CD4-positive, CD25-positive, alpha-beta regulatory T cell (primary cell): ENCODE data around the gene PHAF1. TPM values are rescaled to one million over a fixed set of nuclear protein-coding genes. Genes with fewer than 3 reads are reported as not detected.
"Not testable (repeated sequence)": the region's sequence is repeated elsewhere in the genome, so short reads cannot be mapped to it uniquely, and the experiment has no call there.

Experiments
- ATAC-seq, 2 donors: fragments of 150-1000 bp; cut with Tn5 transposase; one replicate each; pipeline ENCODE4 v1.10.0; 2021; ENCODE audit warnings: low read depth in 2 of 2, moderate number of reproducible peaks in 2 of 2, moderate library complexity in 1 of 2
- DNase-seq, 3 donors: peaks; one replicate each; pipeline versions ENCODE4 v3.0.0 to v3.0.0-alpha.2; 2012 to 2022; ENCODE audit warnings: mixed read lengths in 1 of 3
- H3K27ac ChIP-seq: one replicate; pipeline ENCODE4 v1.7.0; 2013; ENCODE audit warnings: mild to moderate bottlenecking, low read length; ENCODE audit not compliant: insufficient read depth, poor library complexity, severe bottlenecking
- H3K27me3 ChIP-seq: one replicate; pipeline ENCODE4 v1.7.0; 2013; ENCODE audit warnings: low read length; ENCODE audit not compliant: control insufficient read depth, insufficient read depth
- H3K36me3 ChIP-seq: one replicate; pipeline ENCODE4 v1.7.0; 2013; ENCODE audit warnings: mild to moderate bottlenecking, low read length, moderate library complexity; ENCODE audit not compliant: control insufficient read depth, insufficient read depth
- H3K4me1 ChIP-seq: 2 replicates; pipeline ENCODE4 v1.7.0; 2013; ENCODE audit warnings: mild to moderate bottlenecking, low read length; ENCODE audit not compliant: insufficient read depth, control insufficient read depth, poor library complexity, severe bottlenecking
- H3K4me3 ChIP-seq: one replicate; pipeline ENCODE4 v1.7.0; 2013; ENCODE audit warnings: low read depth, mild to moderate bottlenecking, low read length, moderate library complexity
- H3K9me3 ChIP-seq, 2 experiments: 1 replicate in 1 of 2; 2 replicates in 1 of 2; pipeline ENCODE4 v1.7.0; 2013; ENCODE audit warnings: low read length in 2 of 2, mild to moderate bottlenecking in 1 of 2, moderate library complexity in 1 of 2; ENCODE audit not compliant: control insufficient read depth in 2 of 2
- H3K27ac Mint-ChIP-seq, 3 donors: one replicate each; pipeline ENCODE4 v1.8.0; 2020 to 2022; ENCODE audit warnings: mild to moderate bottlenecking in 3 of 3, mixed read lengths in 3 of 3, moderate library complexity in 2 of 3
- H3K27me3 Mint-ChIP-seq: one replicate; pipeline ENCODE4 v1.8.0; 2022; ENCODE audit warnings: mild to moderate bottlenecking, mixed read lengths
- H3K36me3 Mint-ChIP-seq: one replicate; pipeline ENCODE4 v1.8.0; 2020; ENCODE audit warnings: mixed read lengths
- H3K4me1 Mint-ChIP-seq, 4 donors: one replicate each; pipeline ENCODE4 v1.8.0; 2020 to 2022; ENCODE audit warnings: mixed read lengths in 4 of 4, mild to moderate bottlenecking in 1 of 4
- H3K4me3 Mint-ChIP-seq, 4 donors: one replicate each; pipeline ENCODE4 v1.8.0; 2020 to 2022; ENCODE audit warnings: mild to moderate bottlenecking in 4 of 4, mixed read lengths in 4 of 4, moderate library complexity in 3 of 4
- H3K9me3 Mint-ChIP-seq, 7 donors: one replicate each; pipeline ENCODE4 v1.8.0; 2020 to 2022; ENCODE audit warnings: mixed read lengths in 7 of 7, mild to moderate bottlenecking in 3 of 7, moderate library complexity in 2 of 7
- polyA plus RNA-seq, 4 donors: library from polyadenylated mRNA; unstranded; fragments of 300-500 nt; fragmentation: Illumina TruSeq; gene quantifications; one replicate each; pipeline ENCODE4 v1.2.3, GENCODE V29; 2021
- total RNA-seq: library from RNA; stranded (reverse); gene quantifications from one replicate; pipeline ENCODE4 v1.2.3, GENCODE V29; 2022

Gene PHAF1
- total and polyA plus RNA-seq, 5 donors from 2014 or later = 10.0 to 19.2 (median 12.0) TPM

DNA sequence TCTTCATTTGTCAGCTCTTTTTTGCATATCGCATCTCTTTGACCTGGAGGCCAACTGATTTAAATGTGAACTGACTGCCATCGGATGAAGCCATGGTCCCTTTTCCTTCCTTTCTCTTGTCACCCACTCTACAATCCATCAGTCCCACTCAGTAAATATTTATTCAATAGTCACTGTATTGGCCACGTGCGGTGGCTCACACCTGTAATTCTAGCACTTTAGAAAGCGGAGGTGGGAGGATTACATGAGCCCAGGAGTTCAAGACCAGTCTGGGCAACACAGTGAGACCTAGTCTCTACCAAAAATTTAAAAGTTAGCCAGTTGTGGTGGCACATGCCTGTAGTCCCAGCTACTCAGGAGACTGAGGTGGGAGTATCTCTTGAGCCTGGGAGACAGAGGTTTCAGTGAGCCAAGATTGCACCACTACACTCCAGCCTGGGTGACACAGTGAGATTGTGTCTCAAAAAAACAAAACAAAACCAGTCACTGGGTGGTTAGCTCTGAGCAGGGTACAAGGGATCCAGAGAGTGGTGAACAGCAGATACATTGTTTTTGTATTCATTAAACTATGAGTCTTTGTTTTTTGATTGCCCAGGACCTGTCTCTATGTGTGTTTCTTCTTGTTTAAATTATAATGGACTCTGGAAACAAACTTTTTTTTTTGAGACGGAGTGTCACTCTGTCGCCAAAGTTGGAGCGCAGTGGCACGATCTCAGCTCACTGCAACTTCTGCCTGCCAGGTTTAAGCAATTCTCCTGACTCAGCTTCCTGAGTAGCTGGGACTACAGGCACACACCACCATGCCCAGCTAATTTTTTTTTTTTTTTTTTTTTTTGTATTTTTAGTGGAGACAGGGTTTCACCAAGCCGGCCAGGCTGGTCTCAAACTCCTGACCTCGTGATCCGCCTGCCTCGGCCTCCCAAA lies 6.9 kb downstream of the PHAF1 start:
- no peaks in the 10 kb centered on the region for H3K27me3 Mint-ChIP-seq
- no peak for ATAC-seq
- no peak overlapping the region for H3K27ac ChIP-seq
- H3K27me3 ChIP-seq = no peaks in the 10 kb centered on the region
- H3K4me3 Mint-ChIP-seq = no peak overlapping the region
- no peaks in the 10 kb centered on the region for H3K9me3 ChIP-seq
- no peak for DNase-seq
- peak overlapping the region in 1 of 3 donors; percentile 41 for H3K27ac Mint-ChIP-seq
- H3K4me1 ChIP-seq = no peaks in the 10 kb centered on the region
- H3K4me3 ChIP-seq = no peak overlapping the region
- peaks cover 17% of the 10 kb centered on the region for H3K36me3 ChIP-seq
- peaks cover 14 to 39% (median 26%) of the 10 kb centered on the region in 4 donors for H3K4me1 Mint-ChIP-seq
- peaks cover 17% of the 10 kb centered on the region for H3K36me3 Mint-ChIP-seq
- H3K9me3 Mint-ChIP-seq = no peaks in the 10 kb centered on the region

DNA sequence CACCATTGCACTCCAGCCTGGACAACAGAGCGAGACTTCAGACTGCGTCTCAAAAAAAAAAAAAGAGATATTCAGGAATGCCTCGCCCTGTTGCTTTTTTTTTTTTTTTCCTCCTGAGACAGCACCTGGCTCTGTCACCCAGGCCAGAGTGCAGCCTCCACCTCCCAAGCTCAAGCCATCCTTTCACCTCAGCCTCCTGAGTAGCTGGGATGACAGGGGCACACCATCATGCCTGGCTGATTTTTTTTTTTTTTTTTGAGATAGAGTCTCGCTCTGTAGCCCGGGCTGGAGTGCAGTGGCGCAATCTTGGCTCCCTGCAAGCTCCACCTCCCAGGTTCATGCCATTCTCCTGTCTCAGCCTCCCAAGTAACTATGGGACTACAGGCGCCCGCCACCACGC lies 8.0 kb downstream of the PHAF1 start:
- Mint-ChIP-seq H3K9me3 (no peaks in the 10 kb centered on the region), H3K4me3 (no peak overlapping the region), H3K36me3 (peaks cover 20% of the 10 kb centered on the region), H3K4me1 (peaks cover 14 to 28% (median 19%) of the 10 kb centered on the region in 4 donors), H3K27me3 (no peaks in the 10 kb centered on the region), H3K27ac (no peak overlapping the region)
- ATAC-seq (no peak), DNase-seq (no peak)
- Histone ChIP-seq H3K4me3 (no peak overlapping the region), H3K4me1 (no peaks in the 10 kb centered on the region), H3K27me3 (no peaks in the 10 kb centered on the region), H3K36me3 (peaks cover 27% of the 10 kb centered on the region), H3K9me3 (no peaks in the 10 kb centered on the region), H3K27ac (no peak overlapping the region)

DNA sequence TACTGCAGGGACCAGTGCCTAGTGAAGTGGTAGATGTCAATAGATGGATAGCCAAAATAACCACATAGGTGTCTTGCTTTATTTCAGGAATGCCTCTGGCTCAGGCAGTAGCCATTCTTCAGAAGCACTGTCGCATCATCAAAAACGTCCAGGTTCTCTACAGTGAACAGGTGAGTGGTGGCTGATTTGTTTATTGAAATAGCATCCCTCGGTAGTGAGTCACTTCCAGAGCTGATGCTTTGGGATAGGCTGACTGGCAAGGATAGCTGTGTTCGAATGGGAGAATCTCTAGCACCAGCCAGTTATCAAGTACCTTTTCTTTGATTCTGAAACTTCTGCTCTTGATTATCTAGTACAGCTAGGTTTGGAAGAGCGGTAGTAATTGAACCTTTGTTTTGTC lies 10.3 kb downstream of the PHAF1 start:
- Mint-ChIP-seq H3K27ac (no peak overlapping the region), H3K4me1 (peaks cover 5 to 19% (median 11%) of the 10 kb centered on the region in 4 donors), H3K36me3 (peaks cover 34% of the 10 kb centered on the region), H3K27me3 (no peaks in the 10 kb centered on the region), H3K4me3 (no peak overlapping the region), H3K9me3 (no peaks in the 10 kb centered on the region)
- Histone ChIP-seq H3K36me3 (peaks cover 45% of the 10 kb centered on the region), H3K4me3 (no peak overlapping the region), H3K27me3 (no peaks in the 10 kb centered on the region), H3K9me3 (no peaks in the 10 kb centered on the region), H3K4me1 (no peaks in the 10 kb centered on the region), H3K27ac (no peak overlapping the region)
- DNase-seq (no peak), ATAC-seq (no peak)

DNA sequence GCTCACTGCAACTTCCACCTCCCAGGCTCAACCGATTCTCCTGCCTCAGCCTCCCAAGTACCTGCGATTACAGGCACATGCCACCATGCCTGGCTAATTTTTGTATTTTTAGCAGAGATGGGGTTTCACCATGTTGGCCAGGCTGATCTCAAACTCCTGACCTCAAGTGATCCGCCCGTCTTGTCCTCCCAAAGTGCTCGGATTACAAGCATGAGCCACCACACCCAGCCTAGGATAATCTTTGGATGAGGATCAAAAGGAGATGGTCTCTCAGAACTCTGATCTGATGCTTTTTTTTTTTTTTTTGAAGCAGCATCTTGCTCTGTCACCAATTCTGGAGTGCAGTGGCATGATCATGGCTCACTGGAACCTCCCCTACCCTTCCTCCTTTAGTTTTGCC lies 13.1 kb downstream of the PHAF1 start:
- ATAC-seq, H3K9me3 Mint-ChIP-seq, H3K9me3 ChIP-seq, H3K4me3 Mint-ChIP-seq, DNase-seq, H3K27me3 ChIP-seq, H3K27ac ChIP-seq, H3K4me3 ChIP-seq, H3K27me3 Mint-ChIP-seq, H3K27ac Mint-ChIP-seq, H3K4me1 ChIP-seq: not testable (repeated sequence)
- peaks cover 0 to 10% (median 5%) of the 10 kb centered on the region in 4 donors for H3K4me1 Mint-ChIP-seq
- H3K36me3 Mint-ChIP-seq = peaks cover 41% of the 10 kb centered on the region
- peaks cover 53% of the 10 kb centered on the region for H3K36me3 ChIP-seq

DNA sequence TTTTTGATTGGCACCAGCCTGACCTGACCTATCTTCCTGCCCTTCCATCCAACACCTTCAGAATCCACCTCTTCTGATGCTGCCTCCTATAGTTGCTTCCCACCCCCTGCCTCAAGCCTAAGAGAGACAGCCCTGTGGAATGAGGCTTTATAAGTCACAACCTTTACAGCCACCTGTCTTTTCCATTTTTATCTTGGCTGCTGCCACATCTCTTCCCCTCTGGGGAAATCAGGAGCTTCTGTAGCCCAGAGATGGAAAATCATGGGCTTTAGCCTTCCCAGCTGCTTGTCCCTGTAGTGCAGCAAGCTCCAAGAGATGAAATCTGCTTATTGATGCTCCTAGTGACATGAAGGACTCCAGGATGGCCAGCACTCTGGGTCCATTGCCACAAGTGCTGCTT lies 18.7 kb downstream of the PHAF1 start:
- Mint-ChIP-seq H3K27me3 (no peaks in the 10 kb centered on the region), H3K36me3 (peaks cover 42% of the 10 kb centered on the region), H3K27ac (peak overlapping the region in 1 of 3 donors; percentile 67), H3K4me3 (no peak overlapping the region), H3K9me3 (no peaks in the 10 kb centered on the region), H3K4me1 (peaks cover 0 to 2% (median 0%) of the 10 kb centered on the region in 4 donors)
- no peaks in the 10 kb centered on the region for H3K27me3 ChIP-seq
- H3K9me3 ChIP-seq = no peaks in the 10 kb centered on the region
- H3K4me1 ChIP-seq = no peaks in the 10 kb centered on the region
- peaks cover 50% of the 10 kb centered on the region for H3K36me3 ChIP-seq
- DNase-seq (no peak), ATAC-seq (no peak)
- H3K27ac ChIP-seq = no peak overlapping the region
- H3K4me3 ChIP-seq = no peak overlapping the region

DNA sequence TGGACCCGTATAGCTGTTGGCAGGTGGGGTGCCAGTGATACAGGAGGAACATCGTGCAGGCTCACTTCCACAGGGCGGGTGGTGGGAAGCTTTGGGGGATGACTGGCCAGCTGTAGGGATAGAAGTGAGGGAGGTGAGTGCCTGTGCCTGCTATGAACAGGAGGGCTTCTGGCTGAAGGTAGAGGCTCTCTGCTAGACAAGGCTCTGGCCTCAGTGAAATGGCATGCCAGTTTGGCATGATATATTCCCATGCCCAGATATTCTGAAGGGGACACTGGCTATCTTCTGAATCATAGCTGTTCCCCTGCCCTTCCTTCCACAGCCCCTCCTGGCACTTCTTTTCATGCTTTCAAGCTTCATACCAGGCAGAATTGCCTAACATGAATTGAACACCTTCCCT lies 19.1 kb downstream of the PHAF1 start:
- Mint-ChIP-seq H3K36me3 (peaks cover 38% of the 10 kb centered on the region), H3K27ac (no peak overlapping the region), H3K4me3 (no peak overlapping the region), H3K4me1 (no peaks in the 10 kb centered on the region), H3K9me3 (no peaks in the 10 kb centered on the region), H3K27me3 (no peaks in the 10 kb centered on the region)
- no peaks in the 10 kb centered on the region for H3K4me1 ChIP-seq
- DNase-seq (no peak), ATAC-seq (no peak)
- no peaks in the 10 kb centered on the region for H3K27me3 ChIP-seq
- peaks cover 49% of the 10 kb centered on the region for H3K36me3 ChIP-seq
- no peak overlapping the region for H3K27ac ChIP-seq
- no peak overlapping the region for H3K4me3 ChIP-seq
- H3K9me3 ChIP-seq = no peaks in the 10 kb centered on the region

DNA sequence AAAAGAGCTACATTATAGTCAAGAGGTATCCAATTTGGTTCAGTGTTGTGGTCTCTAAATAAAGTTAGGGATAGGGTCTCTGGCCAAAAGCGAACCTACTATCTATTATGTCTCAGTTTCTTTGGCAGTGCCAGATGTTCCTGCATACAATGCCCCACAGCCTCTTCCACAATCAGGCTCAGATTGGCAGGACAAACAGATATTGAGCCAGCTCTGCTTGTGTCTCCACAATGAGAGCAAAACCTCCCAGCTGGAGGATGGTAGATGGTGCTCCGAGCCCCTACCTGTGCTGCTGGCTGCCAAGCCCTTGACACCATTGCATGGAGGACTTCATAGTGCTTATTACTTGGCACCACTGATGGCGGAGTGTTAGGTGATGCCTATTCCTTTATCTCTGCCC lies 19.7 kb downstream of the PHAF1 start:
- Histone ChIP-seq H3K4me1 (no peaks in the 10 kb centered on the region), H3K27me3 (no peaks in the 10 kb centered on the region), H3K4me3 (no peak overlapping the region), H3K36me3 (peaks cover 50% of the 10 kb centered on the region), H3K9me3 (no peaks in the 10 kb centered on the region), H3K27ac (no peak overlapping the region)
- Mint-ChIP-seq H3K9me3 (no peaks in the 10 kb centered on the region), H3K4me1 (no peaks in the 10 kb centered on the region), H3K4me3 (no peak overlapping the region), H3K27ac (no peak overlapping the region), H3K27me3 (no peaks in the 10 kb centered on the region), H3K36me3 (peaks cover 37% of the 10 kb centered on the region)
- no peak for DNase-seq
- no peak for ATAC-seq

DNA sequence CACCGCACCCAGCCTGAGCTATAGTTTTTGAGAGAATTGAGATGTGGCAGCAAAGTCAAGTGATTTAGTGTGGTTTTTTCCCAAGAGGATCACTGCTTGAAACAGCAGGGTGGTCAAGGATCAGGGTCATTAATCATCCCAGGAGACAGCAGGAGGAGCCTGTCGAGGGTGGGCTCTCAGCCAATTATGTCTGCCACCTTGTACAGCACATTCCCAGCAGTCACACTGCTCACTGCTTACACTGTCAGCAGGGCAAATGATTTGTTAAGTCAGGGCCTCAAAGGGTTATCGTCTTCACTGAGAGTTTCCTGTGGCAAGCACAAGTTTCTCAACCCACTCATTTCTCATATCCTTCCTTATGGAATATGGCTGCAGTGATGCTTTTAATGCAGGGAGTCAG lies 27.9 kb downstream of the PHAF1 start:
- Histone ChIP-seq H3K27me3 (no peaks in the 10 kb centered on the region), H3K9me3 (no peaks in the 10 kb centered on the region), H3K27ac (no peak overlapping the region), H3K4me3 (no peak overlapping the region), H3K4me1 (no peaks in the 10 kb centered on the region), H3K36me3 (peaks cover 72% of the 10 kb centered on the region)
- ATAC-seq = no peak
- Mint-ChIP-seq H3K36me3 (peaks cover 54% of the 10 kb centered on the region), H3K27me3 (no peaks in the 10 kb centered on the region), H3K4me1 (no peaks in the 10 kb centered on the region), H3K27ac (no peak overlapping the region), H3K9me3 (no peaks in the 10 kb centered on the region), H3K4me3 (no peak overlapping the region)
- DNase-seq = no peak
